Measurements from ENCODE around the gene MAL. TPM values are rescaled to one million over a fixed set of nuclear protein-coding genes. Genes with fewer than 3 reads are reported as not detected.

Gene MAL
- polyA plus RNA-seq, 1 of the 3 experiments (the other 2 are of a cell fraction): not detected

- TF ChIP-seq, protein P1, sequence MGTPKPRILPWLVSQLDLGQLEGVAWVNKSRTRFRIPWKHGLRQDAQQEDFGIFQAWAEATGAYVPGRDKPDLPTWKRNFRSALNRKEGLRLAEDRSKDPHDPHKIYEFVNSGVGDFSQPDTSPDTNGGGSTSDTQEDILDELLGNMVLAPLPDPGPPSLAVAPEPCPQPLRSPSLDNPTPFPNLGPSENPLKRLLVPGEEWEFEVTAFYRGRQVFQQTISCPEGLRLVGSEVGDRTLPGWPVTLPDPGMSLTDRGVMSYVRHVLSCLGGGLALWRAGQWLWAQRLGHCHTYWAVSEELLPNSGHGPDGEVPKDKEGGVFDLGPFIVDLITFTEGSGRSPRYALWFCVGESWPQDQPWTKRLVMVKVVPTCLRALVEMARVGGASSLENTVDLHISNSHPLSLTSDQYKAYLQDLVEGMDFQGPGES (IDR thresholded peaks at IDR 0.05; ENCODE audit: low read depth, low read length): no peak
- TF ChIP-seq TAF1 (IDR thresholded peaks at IDR 0.05; ENCODE audit: borderline replicate concordance, low read depth, low read length) (no peak), FOXJ3 (CRISPR knock-in tag; IDR thresholded peaks at IDR 0.05) (no peak), ELF1 (IDR thresholded peaks at IDR 0.05) (no peak), RCOR1 (IDR thresholded peaks at IDR 0.05; ENCODE audit: low read length) (no peak), CHD2 (IDR thresholded peaks at IDR 0.05; ENCODE audit: low read length, partially characterized antibody) (no peak), JUND (IDR thresholded peaks at IDR 0.05) (no peak), TCF12 (IDR thresholded peaks at IDR 0.05) (no peak)
- no peak overlapping the region for H3K4me3 ChIP-seq (ENCODE audit: low read depth in 2 of 2, low read length in 1 of 2)
- CTCF ChIA-PET: interaction anchor here (1.0 to 1.6 kb wide), 2 partner anchors 13 to 26 kb away, joined by 3 to 5 read pairs; no protein-coding TSS in a partner anchor
These were observed 42.8 kb upstream of the MAL start for GRCh38 chr2:94982675-94983074.

GRCh38 chr2:94984964-94985575 lies 40.4 kb upstream of the MAL start:
- CTCF ChIA-PET: interaction anchor here (1.1 to 2.7 kb wide), 7 partner anchors 8 to 131 kb away, joined by 3 to 25 read pairs (median 6); partner anchors contain the start of genes MAL and TEKT4
- Histone ChIP-seq H3K9me2 (no peaks in the 10 kb centered on the region), H3K4me1 (ENCODE audit: control insufficient read depth in 1 of 2, insufficient read depth in 2 of 2, low read depth in 1 of 2, low read length in 1 of 2) (no peaks in the 10 kb centered on the region), H3F3A (replicated peaks; ENCODE audit: insufficient read depth) (no peaks in the 10 kb centered on the region), H3K79me2 (ENCODE audit: insufficient read depth) (no peaks in the 10 kb centered on the region), H3K9ac (no peak overlapping the region), H2AFZ (ENCODE audit: low read depth) (no peak overlapping the region), H3K27me3 (ENCODE audit: insufficient read depth) (peaks cover 42% of the 10 kb centered on the region), H3K36me3 (replicated peaks in 1 of 2; ENCODE audit: control insufficient read depth in 1 of 2, insufficient read depth in 2 of 2, low read length in 1 of 2) (no peaks in the 10 kb centered on the region), H3K4me2 (no peak overlapping the region), H3K4me3 (ENCODE audit: low read depth in 2 of 2, low read length in 1 of 2) (no peak overlapping the region), H4K20me1 (ENCODE audit: insufficient read depth) (no peaks in the 10 kb centered on the region), H3K27ac (ENCODE audit: low read depth in 2 of 2, low read length in 1 of 2) (no peak overlapping the region), H3K9me3 (no peaks in the 10 kb centered on the region)
- TF ChIP-seq YY1 (IDR thresholded peaks at IDR 0.05; ENCODE audit: low read depth) (no peak), GABPA (IDR thresholded peaks at IDR 0.05; ENCODE audit: low read depth) (no peak), RAD21 (IDR thresholded peaks at IDR 0.05; ENCODE audit: low read length) (no peak), CHD2 (IDR thresholded peaks at IDR 0.05; ENCODE audit: low read length, partially characterized antibody) (no peak), RCOR1 (IDR thresholded peaks at IDR 0.05; ENCODE audit: low read length) (no peak), TAF1 (IDR thresholded peaks at IDR 0.05; ENCODE audit: borderline replicate concordance, low read depth, low read length) (no peak), EP300 (IDR thresholded peaks at IDR 0.05; ENCODE audit: borderline replicate concordance in 1 of 2, low read depth in 1 of 2, low read length in 1 of 2) (no peak), TEAD4 (IDR thresholded peaks at IDR 0.05; ENCODE audit: borderline replicate concordance, insufficient read depth) (no peak), SIN3A (IDR thresholded peaks at IDR 0.05; ENCODE audit: borderline replicate concordance, low read depth, low read length) (no peak)
- TF ChIP-seq, protein P2, sequence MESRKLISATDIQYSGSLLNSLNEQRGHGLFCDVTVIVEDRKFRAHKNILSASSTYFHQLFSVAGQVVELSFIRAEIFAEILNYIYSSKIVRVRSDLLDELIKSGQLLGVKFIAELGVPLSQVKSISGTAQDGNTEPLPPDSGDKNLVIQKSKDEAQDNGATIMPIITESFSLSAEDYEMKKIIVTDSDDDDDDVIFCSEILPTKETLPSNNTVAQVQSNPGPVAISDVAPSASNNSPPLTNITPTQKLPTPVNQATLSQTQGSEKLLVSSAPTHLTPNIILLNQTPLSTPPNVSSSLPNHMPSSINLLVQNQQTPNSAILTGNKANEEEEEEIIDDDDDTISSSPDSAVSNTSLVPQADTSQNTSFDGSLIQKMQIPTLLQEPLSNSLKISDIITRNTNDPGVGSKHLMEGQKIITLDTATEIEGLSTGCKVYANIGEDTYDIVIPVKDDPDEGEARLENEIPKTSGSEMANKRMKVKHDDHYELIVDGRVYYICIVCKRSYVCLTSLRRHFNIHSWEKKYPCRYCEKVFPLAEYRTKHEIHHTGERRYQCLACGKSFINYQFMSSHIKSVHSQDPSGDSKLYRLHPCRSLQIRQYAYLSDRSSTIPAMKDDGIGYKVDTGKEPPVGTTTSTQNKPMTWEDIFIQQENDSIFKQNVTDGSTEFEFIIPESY (IDR thresholded peaks at IDR 0.05; ENCODE audit: borderline replicate concordance, low read depth): no peak
- TF ChIP-seq, protein P3, sequence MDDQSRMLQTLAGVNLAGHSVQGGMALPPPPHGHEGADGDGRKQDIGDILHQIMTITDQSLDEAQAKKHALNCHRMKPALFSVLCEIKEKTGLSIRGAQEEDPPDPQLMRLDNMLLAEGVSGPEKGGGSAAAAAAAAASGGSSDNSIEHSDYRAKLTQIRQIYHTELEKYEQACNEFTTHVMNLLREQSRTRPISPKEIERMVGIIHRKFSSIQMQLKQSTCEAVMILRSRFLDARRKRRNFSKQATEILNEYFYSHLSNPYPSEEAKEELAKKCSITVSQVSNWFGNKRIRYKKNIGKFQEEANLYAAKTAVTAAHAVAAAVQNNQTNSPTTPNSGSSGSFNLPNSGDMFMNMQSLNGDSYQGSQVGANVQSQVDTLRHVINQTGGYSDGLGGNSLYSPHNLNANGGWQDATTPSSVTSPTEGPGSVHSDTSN (IDR thresholded peaks at IDR 0.05): no peak
- TF ChIP-seq, protein P4, sequence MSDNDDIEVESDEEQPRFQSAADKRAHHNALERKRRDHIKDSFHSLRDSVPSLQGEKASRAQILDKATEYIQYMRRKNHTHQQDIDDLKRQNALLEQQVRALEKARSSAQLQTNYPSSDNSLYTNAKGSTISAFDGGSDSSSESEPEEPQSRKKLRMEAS (IDR thresholded peaks at IDR 0.05; ENCODE audit: low read depth): no peak
- POLR2A ChIA-PET: no interaction called here
- no peak for DNase-seq
- WGBS (ENCODE audit: low lambda C conversion rate): 13% methylated on average over 8 of the region's 9 CpGs

More at GRCh38 chr2:94982675-94983074, 42.8 kb upstream of the MAL start:
- peaks cover 42% of the 10 kb centered on the region for H3K27me3 ChIP-seq (ENCODE audit: insufficient read depth)
- H3K9me3 ChIP-seq: no peaks in the 10 kb centered on the region
- DNase-seq: no peak
- no peak overlapping the region for H2AFZ ChIP-seq (ENCODE audit: low read depth)
- H3K79me2 ChIP-seq (ENCODE audit: insufficient read depth): no peaks in the 10 kb centered on the region
- no peaks in the 10 kb centered on the region for H4K20me1 ChIP-seq (ENCODE audit: insufficient read depth)
- no peak overlapping the region for H3K27ac ChIP-seq (ENCODE audit: low read depth in 2 of 2, low read length in 1 of 2)
- POLR2A ChIA-PET: no interaction called here
- H3K4me1 ChIP-seq (ENCODE audit: control insufficient read depth in 1 of 2, insufficient read depth in 2 of 2, low read depth in 1 of 2, low read length in 1 of 2): no peaks in the 10 kb centered on the region
- no peak overlapping the region for H3K4me2 ChIP-seq
- no peaks in the 10 kb centered on the region for H3K9me2 ChIP-seq
- H3F3A ChIP-seq (replicated peaks; ENCODE audit: insufficient read depth): no peaks in the 10 kb centered on the region
- WGBS (ENCODE audit: low lambda C conversion rate): 50% methylated on average over 1 of the region's 3 CpGs
- H3K36me3 ChIP-seq (replicated peaks in 1 of 2; ENCODE audit: control insufficient read depth in 1 of 2, insufficient read depth in 2 of 2, low read length in 1 of 2): no peaks in the 10 kb centered on the region
- no peak overlapping the region for H3K9ac ChIP-seq

All from SK-N-SH (cell line).